ENCODE results near the gene PIAS3. TPM values are rescaled to one million over a fixed set of nuclear protein-coding genes. Genes with fewer than 3 reads are reported as not detected.

PIAS3 gene
- total and polyA plus RNA-seq, 2 donors (not counting 3 experiments of a cell fraction or from before 2014, with no cell fraction given) = 50.1 to 71.8 TPM

GRCh38 chr1:145884675-145885074, 25.8 kb upstream of the PIAS3 start:
- peak; percentile 49 for DNase-seq (ENCODE audit: low read depth, low spot score)
- CTCF ChIA-PET = interaction anchor here (1.4 to 4.4 kb wide), 5 partner anchors 8 to 39 kb away, joined by 6 to 22 read pairs (median 9); partner anchors contain the start of genes NUDT17 and PIAS3
- H3K79me2 ChIP-seq (ENCODE audit: control insufficient read depth, insufficient read depth, low read length) = no peaks in the 10 kb centered on the region
- FAIRE-seq = peak; percentile 90
- H3K4me2 ChIP-seq (ENCODE audit: insufficient read depth, low read length) = peak overlapping the region; percentile 27
- no peaks in the 10 kb centered on the region for H3K9me1 ChIP-seq (replicated peaks; ENCODE audit: control insufficient read depth, extremely low read depth, insufficient read depth, low read length)
- intact Hi-C loops (cut with micrococcal nuclease) = loop anchor here (1.0 kb wide), 1 partner anchor 25 kb away; the partner anchor contains the start of gene PIAS3
- dilution Hi-C loops (cut with MboI; ENCODE audit: extremely low pct_ligation_motif_present, low sequenced_read_pairs) = no loop called here
- POLR2A ChIA-PET = no interaction called here
- peaks cover 18% of the 10 kb centered on the region for H3K4me1 ChIP-seq (ENCODE audit: control insufficient read depth, extremely low read depth, insufficient read depth, low read length)
- H4K20me1 ChIP-seq (replicated peaks; ENCODE audit: control insufficient read depth, extremely low read depth, insufficient read depth, low read length) = no peaks in the 10 kb centered on the region
- no peak overlapping the region for H3K9ac ChIP-seq (replicated peaks; ENCODE audit: extremely low read depth, insufficient read depth, low read length)
- H3K9me3 ChIP-seq (replicated peaks; ENCODE audit: control insufficient read depth, insufficient read depth, low read length) = no peaks in the 10 kb centered on the region
- TF ChIP-seq POLR2AphosphoS5 (IDR thresholded peaks at IDR 0.05; ENCODE audit: insufficient read depth, low read depth, low read length) = no peak
- TF ChIP-seq GATA2 (IDR thresholded peaks at IDR 0.05; ENCODE audit: insufficient read depth, insufficient read length, low read depth, low read length) = no peak
- TF ChIP-seq FOS (IDR thresholded peaks at IDR 0.05; ENCODE audit: borderline replicate concordance, insufficient read depth, low read length) = peak; percentile 45
- no peak for TF ChIP-seq EZH2 (IDR thresholded peaks at IDR 0.05; ENCODE audit: borderline replicate concordance, low read depth, low read length, severe bottlenecking)
- no peak for TF ChIP-seq CTCF (IDR thresholded peaks at IDR 0.05; ENCODE audit: extremely low read depth in 1 of 2, insufficient read depth in 1 of 2, low read depth in 1 of 2, low read length in 2 of 2)
- no TSS peak for BruUV-seq (replicated peaks)
- H3K27ac ChIP-seq (ENCODE audit: insufficient read depth, low read depth, low read length) = no peak overlapping the region
- no peak overlapping the region for H3K4me3 ChIP-seq (replicated peaks in 1 of 3; ENCODE audit: insufficient read depth in 1 of 3, low read depth in 1 of 3, low read length in 3 of 3)
- peaks cover 0 to under 1% of the 10 kb centered on the region in 2 experiments for H3K27me3 ChIP-seq (ENCODE audit: control insufficient read depth in 2 of 2, insufficient read depth in 2 of 2, low read length in 2 of 2)
- peak overlapping the region; percentile 11 for H2AFZ ChIP-seq (ENCODE audit: low read depth, low read length)
- no peaks in the 10 kb centered on the region for H3K36me3 ChIP-seq (ENCODE audit: control insufficient read depth in 2 of 2, extremely low read depth in 1 of 2, insufficient read depth in 2 of 2, low read length in 2 of 2)
